ENCODE data around the gene ITPR2. TPM values are rescaled to one million over a fixed set of nuclear protein-coding genes. Genes with fewer than 3 reads are reported as not detected.
A peak's percentile ranks its signal among the peaks of the same experiment; 100 is the strongest.
"Not testable (repeated sequence)": the region's sequence is repeated elsewhere in the genome, so short reads cannot be mapped to it uniquely, and the experiment has no call there.

Gene ITPR2
- total RNA-seq, 4 donors from 2014 or later: 42.8 to 62.5 (median 52.1) TPM

GRCh38 chr12:26327975-26328644 lies 504.9 kb downstream of the ITPR2 start:
- TF ChIP-seq POLR2A (IDR thresholded peaks at IDR 0.05) (no peak), CTCF (IDR thresholded peaks at IDR 0.05) (no peak)
- intact Hi-C loops (cut with DNase I; ENCODE audit: low total_unique reads): no loop called here
- no peak for DNase-seq (ENCODE audit: low spot score in 2 of 2)
- H3K4me3 ChIP-seq (ENCODE audit: low read depth, poor library complexity, severe bottlenecking): no peak overlapping the region
- WGBS, 2 donors: 68 to 71% methylated on average over 4 of the region's 4 CpGs

- no peak for DNase-seq (ENCODE audit: low spot score in 2 of 2)
- intact Hi-C loops (cut with DNase I; ENCODE audit: low total_unique reads): no loop called here
- no peak for TF ChIP-seq CTCF (IDR thresholded peaks at IDR 0.05)
- no peak for TF ChIP-seq POLR2A (IDR thresholded peaks at IDR 0.05)
- WGBS, 2 donors: 89 to 91% methylated on average over 2 of the region's 2 CpGs
- H3K4me3 ChIP-seq (ENCODE audit: low read depth, poor library complexity, severe bottlenecking): no peak overlapping the region
These were observed 509.3 kb downstream of the ITPR2 start for GRCh38 chr12:26323673-26324072.

GRCh38 chr12:26319511-26319910 lies 513.5 kb downstream of the ITPR2 start:
- TF ChIP-seq POLR2A (IDR thresholded peaks at IDR 0.05): no peak
- no peak for TF ChIP-seq CTCF (IDR thresholded peaks at IDR 0.05)
- no peak overlapping the region for H3K4me3 ChIP-seq (ENCODE audit: low read depth, poor library complexity, severe bottlenecking)
- 26 to 35% methylated on average over 5 of the region's 5 CpGs for WGBS, 2 donors
- peak; percentile 81 to 91 for DNase-seq (ENCODE audit: low spot score in 2 of 2)
- intact Hi-C loops (cut with DNase I; ENCODE audit: low total_unique reads): no loop called here

GRCh38 chr12:26318661-26319068 lies 514.3 kb downstream of the ITPR2 start:
- H3K4me3 ChIP-seq (ENCODE audit: low read depth, poor library complexity, severe bottlenecking): no peak overlapping the region
- TF ChIP-seq POLR2A (IDR thresholded peaks at IDR 0.05) (no peak), CTCF (IDR thresholded peaks at IDR 0.05) (no peak)
- 42 to 64% methylated on average over 5 of the region's 5 CpGs for WGBS, 2 donors
- intact Hi-C loops (cut with DNase I; ENCODE audit: low total_unique reads): no loop called here
- peak; percentile 45 to 90 for DNase-seq (ENCODE audit: low spot score in 2 of 2)

GRCh38 chr12:26317942-26318575 lies 514.9 kb downstream of the ITPR2 start:
- no peak for DNase-seq (ENCODE audit: low spot score in 2 of 2)
- intact Hi-C loops (cut with DNase I; ENCODE audit: low total_unique reads): no loop called here

GRCh38 chr12:26314103-26314502 lies 518.9 kb downstream of the ITPR2 start:
- DNase-seq (ENCODE audit: low spot score in 2 of 2); H3K4me3 ChIP-seq (ENCODE audit: low read depth, poor library complexity, severe bottlenecking); intact Hi-C loops (cut with DNase I; ENCODE audit: low total_unique reads): not testable (repeated sequence)

More at GRCh38 chr12:26317942-26318575, 514.9 kb downstream of the ITPR2 start:
- TF ChIP-seq POLR2A (IDR thresholded peaks at IDR 0.05) (no peak), CTCF (IDR thresholded peaks at IDR 0.05) (no peak)
- no peak overlapping the region for H3K4me3 ChIP-seq (ENCODE audit: low read depth, poor library complexity, severe bottlenecking)

GRCh38 chr12:26310489-26310888 lies 522.5 kb downstream of the ITPR2 start:
- WGBS, 2 donors: 87% methylated on average over 6 of the region's 6 CpGs
- H3K4me3 ChIP-seq (ENCODE audit: low read depth, poor library complexity, severe bottlenecking); intact Hi-C loops (cut with DNase I; ENCODE audit: low total_unique reads); DNase-seq (ENCODE audit: low spot score in 2 of 2): not testable (repeated sequence)

Data from lower leg skin (tissue), 4 donors.